ENCODE measurements around the gene GAS6. TPM values are rescaled to one million over a fixed set of nuclear protein-coding genes. Genes with fewer than 3 reads are reported as not detected.

Gene GAS6
- total and polyA plus RNA-seq, 2 donors (not counting 3 experiments of a cell fraction or from before 2014, with no cell fraction given) = 69.2 to 109 TPM

GRCh38 chr13:113902481-113902880 lies 38.6 kb upstream of the GAS6 start:
- Histone ChIP-seq H3K4me2 (ENCODE audit: insufficient read depth, low read length) (no peak overlapping the region), H3K9me3 (replicated peaks; ENCODE audit: control insufficient read depth, insufficient read depth, low read length) (no peaks in the 10 kb centered on the region), H4K20me1 (replicated peaks; ENCODE audit: control insufficient read depth, extremely low read depth, insufficient read depth, low read length) (no peaks in the 10 kb centered on the region), H3K9ac (replicated peaks; ENCODE audit: extremely low read depth, insufficient read depth, low read length) (no peak overlapping the region), H2AFZ (ENCODE audit: low read depth, low read length) (no peak overlapping the region), H3K4me3 (replicated peaks in 1 of 3; ENCODE audit: insufficient read depth in 1 of 3, low read depth in 1 of 3, low read length in 3 of 3) (no peak overlapping the region), H3K36me3 (ENCODE audit: control insufficient read depth in 2 of 2, extremely low read depth in 1 of 2, insufficient read depth in 2 of 2, low read length in 2 of 2) (no peaks in the 10 kb centered on the region), H3K79me2 (ENCODE audit: control insufficient read depth, insufficient read depth, low read length) (no peaks in the 10 kb centered on the region), H3K9me1 (replicated peaks; ENCODE audit: control insufficient read depth, extremely low read depth, insufficient read depth, low read length) (no peaks in the 10 kb centered on the region), H3K4me1 (ENCODE audit: control insufficient read depth, extremely low read depth, insufficient read depth, low read length) (peaks cover 5% of the 10 kb centered on the region), H3K27me3 (ENCODE audit: control insufficient read depth in 2 of 2, insufficient read depth in 2 of 2, low read length in 2 of 2) (no peaks in the 10 kb centered on the region), H3K27ac (ENCODE audit: insufficient read depth, low read depth, low read length) (no peak overlapping the region)
- DNase-seq (ENCODE audit: low read depth, low spot score) (no peak), FAIRE-seq (no peak)
- ChIA-PET POLR2A (no interaction called here), CTCF (no interaction called here)
- TF ChIP-seq EZH2 (IDR thresholded peaks at IDR 0.05; ENCODE audit: borderline replicate concordance, low read depth, low read length, severe bottlenecking) = no peak
- no peak for TF ChIP-seq GATA2 (IDR thresholded peaks at IDR 0.05; ENCODE audit: insufficient read depth, insufficient read length, low read depth, low read length)
- no peak for TF ChIP-seq MYC (IDR thresholded peaks at IDR 0.05; ENCODE audit: low read depth, low read length)
- TF ChIP-seq CTCF (IDR thresholded peaks at IDR 0.05; ENCODE audit: extremely low read depth in 1 of 2, insufficient read depth in 1 of 2, low read depth in 1 of 2, low read length in 2 of 2) = no peak
- TF ChIP-seq POLR2A (IDR thresholded peaks at IDR 0.05; ENCODE audit: low read depth, low read length) = no peak
- no peak for TF ChIP-seq MAX (IDR thresholded peaks at IDR 0.05; ENCODE audit: insufficient read depth, insufficient read length)
- intact Hi-C loops (cut with micrococcal nuclease) = no loop called here
- dilution Hi-C loops (cut with MboI; ENCODE audit: extremely low pct_ligation_motif_present, low sequenced_read_pairs) = no loop called here
- no TSS peak for BruUV-seq (replicated peaks)

GRCh38 chr13:113901642-113902041 lies 37.8 kb upstream of the GAS6 start:
- CTCF ChIA-PET = interaction anchor here (1.5 kb wide), 1 partner anchor 37 kb away, joined by 3 read pairs; no protein-coding TSS in a partner anchor
- no peak for TF ChIP-seq JUN (IDR thresholded peaks at IDR 0.05; ENCODE audit: borderline replicate concordance, insufficient read depth, insufficient read length, low read depth)
- TF ChIP-seq GATA2 (IDR thresholded peaks at IDR 0.05; ENCODE audit: insufficient read depth, insufficient read length, low read depth, low read length) = no peak
- TF ChIP-seq CTCF (IDR thresholded peaks at IDR 0.05; ENCODE audit: extremely low read depth in 1 of 2, insufficient read depth in 1 of 2, low read depth in 1 of 2, low read length in 2 of 2) = no peak
- TF ChIP-seq POLR2AphosphoS5 (IDR thresholded peaks at IDR 0.05; ENCODE audit: insufficient read depth, low read depth, low read length) = no peak
- TF ChIP-seq EZH2 (IDR thresholded peaks at IDR 0.05; ENCODE audit: borderline replicate concordance, low read depth, low read length, severe bottlenecking) = no peak
- TF ChIP-seq MYC (IDR thresholded peaks at IDR 0.05; ENCODE audit: low read depth, low read length) = no peak
- no peak for TF ChIP-seq FOS (IDR thresholded peaks at IDR 0.05; ENCODE audit: borderline replicate concordance, insufficient read depth, low read length)
- no peak for TF ChIP-seq MAX (IDR thresholded peaks at IDR 0.05; ENCODE audit: insufficient read depth, insufficient read length)
- no peak for TF ChIP-seq POLR2A (IDR thresholded peaks at IDR 0.05; ENCODE audit: low read depth, low read length)
- H3K36me3 ChIP-seq (ENCODE audit: control insufficient read depth in 2 of 2, extremely low read depth in 1 of 2, insufficient read depth in 2 of 2, low read length in 2 of 2) = no peaks in the 10 kb centered on the region
- no peaks in the 10 kb centered on the region for H3K9me3 ChIP-seq (replicated peaks; ENCODE audit: control insufficient read depth, insufficient read depth, low read length)
- intact Hi-C loops (cut with micrococcal nuclease) = no loop called here
- H2AFZ ChIP-seq (ENCODE audit: low read depth, low read length) = no peak overlapping the region
- no peaks in the 10 kb centered on the region for H3K27me3 ChIP-seq (ENCODE audit: control insufficient read depth in 2 of 2, insufficient read depth in 2 of 2, low read length in 2 of 2)
- H3K27ac ChIP-seq (ENCODE audit: insufficient read depth, low read depth, low read length) = no peak overlapping the region
- no peak for FAIRE-seq
- dilution Hi-C loops (cut with MboI; ENCODE audit: extremely low pct_ligation_motif_present, low sequenced_read_pairs) = no loop called here
- no peak for DNase-seq (ENCODE audit: low read depth, low spot score)
- no peaks in the 10 kb centered on the region for H4K20me1 ChIP-seq (replicated peaks; ENCODE audit: control insufficient read depth, extremely low read depth, insufficient read depth, low read length)
- H3K9me1 ChIP-seq (replicated peaks; ENCODE audit: control insufficient read depth, extremely low read depth, insufficient read depth, low read length) = no peaks in the 10 kb centered on the region
- no peak overlapping the region for H3K9ac ChIP-seq (replicated peaks; ENCODE audit: extremely low read depth, insufficient read depth, low read length)
- BruUV-seq (replicated peaks) = no TSS peak
- H3K79me2 ChIP-seq (ENCODE audit: control insufficient read depth, insufficient read depth, low read length) = no peaks in the 10 kb centered on the region
- H3K4me2 ChIP-seq (ENCODE audit: insufficient read depth, low read length) = no peak overlapping the region
- POLR2A ChIA-PET = no interaction called here
- H3K4me3 ChIP-seq (replicated peaks in 1 of 3; ENCODE audit: insufficient read depth in 1 of 3, low read depth in 1 of 3, low read length in 3 of 3) = no peak overlapping the region
- H3K4me1 ChIP-seq (ENCODE audit: control insufficient read depth, extremely low read depth, insufficient read depth, low read length) = peaks cover 13% of the 10 kb centered on the region

Measured in endothelial cell of umbilical vein (primary cell).